ENCODE data around the gene DAPK2. TPM values are rescaled to one million over a fixed set of nuclear protein-coding genes. Genes with fewer than 3 reads are reported as not detected.

DAPK2 gene
- total RNA-seq, 2 experiments from 2014 or later, result 1.0 to 1.3 TPM

DNA sequence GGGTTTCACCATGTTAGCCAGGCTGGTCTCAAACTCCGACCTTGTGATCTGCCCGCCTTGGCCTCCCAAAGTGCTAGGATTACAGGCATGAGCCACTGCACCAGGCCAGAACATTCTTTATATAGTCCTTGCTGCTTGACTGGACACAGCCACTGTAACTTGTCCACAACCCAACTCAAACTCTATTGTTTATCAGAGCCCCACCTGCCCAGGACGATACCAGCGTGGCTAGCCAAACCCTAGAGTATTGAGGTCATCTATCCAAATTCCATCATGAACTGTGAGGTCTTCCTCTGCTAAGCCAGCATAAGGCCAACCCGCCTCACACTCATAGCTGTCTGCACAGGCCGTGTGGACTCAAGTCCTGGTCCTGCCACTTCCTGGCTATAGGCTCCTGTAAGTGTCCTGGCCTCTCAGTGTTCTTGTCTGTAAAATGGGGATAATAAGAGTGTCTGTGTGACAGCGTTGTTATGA lies 63.9 kb downstream of the DAPK2 start:
- CTCF ChIA-PET, result interaction anchor here (1.5 kb wide), 1 partner anchor 37 kb away, joined by 3 read pairs; no protein-coding TSS in a partner anchor
- peaks cover 8% of the 10 kb centered on the region for H3K4me1 Mint-ChIP-seq
- no peak overlapping the region for H3K27ac Mint-ChIP-seq
- H3K27me3 Mint-ChIP-seq, result no peaks in the 10 kb centered on the region
- ATAC-seq, result no peak
- POLR2A ChIA-PET, result no interaction called here
- no peaks in the 10 kb centered on the region for H3K9me3 Mint-ChIP-seq (ENCODE audit: low read depth)
- intact Hi-C loops (cut with DNase I, micrococcal nuclease), result no loop called here
- H3K4me3 Mint-ChIP-seq, result no peak overlapping the region
- no peak for DNase-seq
- no peaks in the 10 kb centered on the region for H3K36me3 Mint-ChIP-seq (ENCODE audit: low read depth)

DNA sequence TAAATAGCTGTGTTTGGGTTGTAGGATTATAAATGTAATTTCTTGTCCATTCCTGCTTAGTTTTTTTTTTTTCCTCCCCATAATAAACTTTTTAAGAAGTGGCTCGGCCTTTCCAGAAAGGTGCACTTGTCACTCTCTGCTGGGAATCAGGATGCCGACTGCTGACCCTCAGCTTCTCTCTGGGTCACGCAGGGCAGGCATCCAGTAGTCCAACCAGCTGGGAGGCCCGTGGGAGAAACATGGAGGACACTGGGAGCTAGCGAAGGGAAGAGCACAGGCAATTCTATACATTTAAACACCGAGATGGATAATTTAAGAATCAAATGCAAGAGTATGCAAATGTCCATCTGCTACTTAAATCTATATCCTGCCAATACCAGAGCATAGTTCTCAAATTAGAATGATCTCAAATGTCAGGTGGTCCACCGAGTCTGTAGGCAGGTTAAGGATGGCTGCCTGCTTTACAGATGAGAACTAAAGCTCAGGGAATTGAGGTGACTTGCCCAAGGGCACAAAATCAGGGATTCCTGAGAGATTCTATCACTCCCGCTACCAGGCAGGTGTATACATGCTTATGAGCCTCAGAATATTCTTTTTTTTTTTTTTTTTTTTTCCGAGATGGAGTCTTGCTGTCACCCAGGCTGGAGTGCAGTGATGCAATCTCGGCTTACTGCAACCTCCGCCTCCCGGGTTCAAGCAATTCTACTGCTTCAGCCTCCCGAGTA lies 64.5 kb downstream of the DAPK2 start:
- Mint-ChIP-seq H3K36me3 (ENCODE audit: low read depth) (no peaks in the 10 kb centered on the region), H3K27me3 (no peaks in the 10 kb centered on the region), H3K4me1 (peaks cover 3% of the 10 kb centered on the region), H3K4me3 (no peak overlapping the region), H3K27ac (no peak overlapping the region), H3K9me3 (ENCODE audit: low read depth) (no peaks in the 10 kb centered on the region)
- CTCF ChIA-PET, result no interaction called here
- no peak for ATAC-seq
- DNase-seq, result no peak
- intact Hi-C loops (cut with DNase I, micrococcal nuclease), result no loop called here
- POLR2A ChIA-PET, result interaction anchor here (0.7 kb wide), 1 partner anchor 64 kb away, joined by 5 read pairs; the partner anchor contains the start of gene DAPK2

DNA sequence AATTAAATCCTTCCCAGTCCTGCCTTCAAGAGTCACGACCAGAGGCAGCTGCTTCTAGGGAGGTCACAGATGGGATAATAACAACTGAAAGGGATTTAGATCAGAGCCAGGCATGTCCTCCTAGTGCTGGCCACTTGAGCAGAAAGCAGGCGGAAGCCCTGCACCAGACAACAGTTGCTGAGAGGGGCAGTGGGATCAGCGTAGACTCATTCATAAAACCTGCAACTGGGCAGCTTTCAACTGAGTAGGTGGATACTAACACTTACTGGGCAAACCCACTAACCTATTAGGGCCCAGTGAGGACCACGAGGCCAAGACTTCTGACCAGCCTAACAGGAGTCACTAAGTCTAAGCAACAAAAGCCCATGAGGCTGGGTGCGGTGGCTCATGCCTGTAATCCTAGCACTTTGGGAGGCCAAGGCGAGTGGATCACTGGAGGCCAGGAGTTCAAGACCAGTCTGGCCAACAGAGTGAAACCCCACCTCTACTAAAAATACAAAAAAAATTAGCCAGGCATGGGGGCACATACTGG lies 67.0 kb downstream of the DAPK2 start:
- POLR2A ChIA-PET, result no interaction called here
- H3K4me1 Mint-ChIP-seq, result no peaks in the 10 kb centered on the region
- CTCF ChIA-PET, result interaction anchor here (0.6 to 1.3 kb wide), 4 partner anchors 10 to 182 kb away, joined by 3 to 5 read pairs (median 3); no protein-coding TSS in a partner anchor

DNA sequence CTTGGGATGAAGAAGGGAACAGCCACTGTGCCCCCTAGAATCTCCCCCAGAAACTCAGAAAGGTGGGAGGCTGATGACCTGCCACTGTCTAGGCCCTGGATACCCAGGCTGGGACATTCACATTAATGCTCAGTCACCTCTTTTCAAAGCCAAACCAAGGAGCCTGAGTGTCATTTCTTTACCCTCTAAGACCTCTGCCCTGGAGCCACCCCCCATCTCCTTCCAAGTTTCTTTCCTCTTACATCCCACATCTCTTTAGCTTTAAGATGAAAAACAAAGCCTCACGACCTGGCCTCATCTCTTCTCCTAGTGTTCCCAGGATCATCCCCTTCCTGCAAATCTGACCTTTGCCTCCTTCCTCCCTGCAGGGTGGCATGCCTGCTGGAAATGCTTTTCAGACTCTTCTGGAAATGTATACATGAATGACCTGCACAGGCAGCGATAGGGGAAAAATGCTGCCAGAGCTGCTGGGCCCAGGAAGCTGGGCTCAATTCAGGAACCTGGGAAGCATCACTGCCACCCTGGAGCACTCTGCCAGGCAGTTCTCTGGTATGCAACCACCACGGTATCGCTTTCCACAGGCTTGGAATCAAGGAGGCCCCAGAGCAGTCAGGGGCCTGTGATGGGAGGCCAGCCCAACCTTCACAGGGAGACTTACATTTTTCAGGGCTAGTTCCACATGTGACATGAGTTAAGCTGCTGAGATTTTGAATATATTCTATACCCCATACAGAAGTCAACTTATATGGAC lies 67.6 kb downstream of the DAPK2 start:
- Mint-ChIP-seq H3K4me1 (no peaks in the 10 kb centered on the region), H3K36me3 (ENCODE audit: low read depth) (no peaks in the 10 kb centered on the region), H3K9me3 (ENCODE audit: low read depth) (no peaks in the 10 kb centered on the region), H3K4me3 (no peak overlapping the region), H3K27ac (no peak overlapping the region), H3K27me3 (no peaks in the 10 kb centered on the region)
- DNase-seq, result no peak
- ATAC-seq, result no peak
- intact Hi-C loops (cut with DNase I, micrococcal nuclease), result no loop called here
- ChIA-PET POLR2A (no interaction called here), CTCF (interaction anchor here (0.6 to 1.3 kb wide), 5 partner anchors 10 to 182 kb away, joined by 3 to 5 read pairs (median 3); no protein-coding TSS in a partner anchor)

More for the DNA sequence above, 67.0 kb downstream of the DAPK2 start:
- intact Hi-C loops (cut with DNase I, micrococcal nuclease), result no loop called here
- no peaks in the 10 kb centered on the region for H3K27me3 Mint-ChIP-seq
- no peaks in the 10 kb centered on the region for H3K36me3 Mint-ChIP-seq (ENCODE audit: low read depth)
- no peak for DNase-seq
- H3K4me3 Mint-ChIP-seq, result no peak overlapping the region
- ATAC-seq, result no peak
- no peaks in the 10 kb centered on the region for H3K9me3 Mint-ChIP-seq (ENCODE audit: low read depth)
- no peak overlapping the region for H3K27ac Mint-ChIP-seq

DNA sequence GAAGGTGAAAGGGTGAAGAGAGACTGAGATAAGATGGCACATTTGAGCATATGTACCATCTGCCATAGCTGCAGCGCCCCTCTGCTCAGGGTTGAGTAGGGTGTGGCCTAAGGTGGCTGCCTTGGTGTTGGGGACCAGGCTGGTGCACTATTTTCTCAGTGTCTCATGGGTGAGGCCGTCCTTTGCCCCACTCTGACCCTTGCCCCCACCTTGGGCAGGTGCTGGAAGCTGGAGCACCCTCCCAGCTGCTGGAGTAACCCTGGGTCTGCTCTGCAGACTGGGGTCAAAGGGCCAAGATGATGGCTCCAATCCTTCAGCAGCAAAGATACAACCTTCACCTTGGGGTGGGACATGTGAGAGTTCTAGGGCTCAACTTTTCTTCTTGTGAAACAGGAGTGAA lies 69.2 kb downstream of the DAPK2 start:
- intact Hi-C loops (cut with DNase I, micrococcal nuclease), result no loop called here
- peaks cover under 1% of the 10 kb centered on the region for H3K4me1 Mint-ChIP-seq
- ChIA-PET CTCF (no interaction called here), POLR2A (no interaction called here)
- no peaks in the 10 kb centered on the region for H3K27me3 Mint-ChIP-seq
- H3K9me3 Mint-ChIP-seq (ENCODE audit: low read depth), result no peaks in the 10 kb centered on the region
- no peak for ATAC-seq
- H3K4me3 Mint-ChIP-seq, result no peak overlapping the region
- no peaks in the 10 kb centered on the region for H3K36me3 Mint-ChIP-seq (ENCODE audit: low read depth)
- DNase-seq, result no peak
- no peak overlapping the region for H3K27ac Mint-ChIP-seq

DNA sequence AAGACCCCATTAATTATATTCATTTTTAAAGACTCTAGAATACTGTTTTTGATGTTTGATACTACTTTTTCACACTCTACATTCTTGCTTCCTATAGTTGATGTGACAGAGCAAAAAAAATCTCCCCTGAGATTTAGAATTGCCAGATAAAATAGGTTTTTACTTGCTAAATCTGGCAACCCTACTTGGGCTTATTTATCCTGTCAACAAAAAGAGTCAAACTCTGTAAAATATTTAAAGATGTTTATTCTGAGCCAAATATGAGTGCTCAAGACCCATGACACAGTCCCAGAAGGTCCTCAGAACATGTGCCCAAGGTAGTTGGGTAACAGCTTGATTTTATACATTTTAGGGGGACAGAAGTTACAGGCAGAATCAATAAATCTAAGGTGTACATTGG lies 72.3 kb downstream of the DAPK2 start:
- intact Hi-C loops (cut with DNase I, micrococcal nuclease), result no loop called here
- CTCF ChIA-PET, result interaction anchor here (0.7 to 1.2 kb wide), 2 partner anchors 28 to 156 kb away, joined by 4 to 5 read pairs; no protein-coding TSS in a partner anchor
- no peak for DNase-seq
- no peaks in the 10 kb centered on the region for H3K27me3 Mint-ChIP-seq
- no peak overlapping the region for H3K27ac Mint-ChIP-seq
- H3K9me3 Mint-ChIP-seq (ENCODE audit: low read depth), result no peaks in the 10 kb centered on the region
- no peaks in the 10 kb centered on the region for H3K36me3 Mint-ChIP-seq (ENCODE audit: low read depth)
- peaks cover 27% of the 10 kb centered on the region for H3K4me1 Mint-ChIP-seq
- H3K4me3 Mint-ChIP-seq, result no peak overlapping the region
- no peak for ATAC-seq
- POLR2A ChIA-PET, result no interaction called here

DNA sequence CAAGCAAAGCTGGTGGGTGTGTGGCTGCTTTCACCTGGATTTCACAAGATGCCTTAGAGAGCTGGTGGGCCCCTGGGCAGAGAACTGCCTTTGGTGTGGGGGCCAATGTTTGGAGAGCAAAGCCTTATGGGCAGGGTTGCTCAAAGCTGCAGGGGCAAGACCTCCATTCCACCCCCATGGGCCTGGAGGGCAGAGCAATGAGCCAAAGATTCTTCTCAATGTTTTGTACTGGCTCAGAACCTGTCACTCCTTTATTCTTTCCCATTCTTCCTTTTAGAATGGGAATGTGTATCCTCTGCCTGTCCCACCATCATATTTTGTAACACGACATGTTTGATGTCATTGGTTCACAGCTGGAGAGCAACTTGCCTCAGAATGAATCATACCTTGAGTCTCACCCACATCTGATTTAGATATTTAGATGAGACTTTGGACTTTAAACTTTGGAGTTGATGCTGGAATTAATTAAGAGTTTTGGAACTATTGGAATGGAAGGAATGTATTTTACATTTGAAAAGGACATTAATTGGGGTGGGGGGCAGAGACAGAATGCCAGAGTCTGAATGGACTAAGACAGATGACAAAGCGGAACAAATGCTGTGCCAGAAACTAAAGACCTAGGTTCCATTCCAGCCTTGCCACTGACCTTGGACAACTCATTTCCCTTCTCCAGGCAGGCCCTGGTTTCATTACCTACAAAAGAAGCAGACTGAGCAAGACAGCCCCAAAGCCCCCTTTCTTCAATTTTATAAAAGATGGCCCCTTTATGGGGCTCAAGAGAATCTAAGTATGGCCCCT lies 72.9 kb downstream of the DAPK2 start:
- no peak overlapping the region for H3K27ac Mint-ChIP-seq
- no peak overlapping the region for H3K4me3 Mint-ChIP-seq
- peaks cover 31% of the 10 kb centered on the region for H3K4me1 Mint-ChIP-seq
- H3K27me3 Mint-ChIP-seq, result no peaks in the 10 kb centered on the region
- CTCF ChIA-PET, result interaction anchor here (0.7 to 1.2 kb wide), 2 partner anchors 28 to 156 kb away, joined by 4 to 5 read pairs; no protein-coding TSS in a partner anchor
- ATAC-seq (no peak), DNase-seq (no peak)
- intact Hi-C loops (cut with DNase I, micrococcal nuclease), result no loop called here
- no peaks in the 10 kb centered on the region for H3K36me3 Mint-ChIP-seq (ENCODE audit: low read depth)
- POLR2A ChIA-PET, result no interaction called here
- H3K9me3 Mint-ChIP-seq (ENCODE audit: low read depth), result no peaks in the 10 kb centered on the region

DNA sequence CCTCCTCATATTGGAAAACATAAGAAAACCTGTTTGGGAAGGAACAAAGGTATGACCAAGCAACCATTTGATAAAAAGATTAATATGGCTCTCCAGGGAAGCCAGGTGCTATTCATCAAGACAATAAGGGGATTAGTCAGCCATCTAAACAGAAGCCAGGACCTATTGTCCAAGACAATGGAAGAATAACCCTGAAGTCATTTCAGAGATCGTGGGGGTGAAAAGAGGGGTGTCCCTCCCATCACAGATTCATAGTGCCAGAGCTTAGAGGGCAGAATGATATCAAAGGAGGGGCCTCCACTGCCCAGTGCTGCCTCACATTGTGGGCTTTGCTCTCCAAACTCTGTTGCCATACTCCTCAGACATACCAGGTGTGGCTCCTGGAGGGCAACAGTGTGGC lies 73.5 kb downstream of the DAPK2 start:
- Mint-ChIP-seq H3K27me3 (no peaks in the 10 kb centered on the region), H3K27ac (no peak overlapping the region)

DNA sequence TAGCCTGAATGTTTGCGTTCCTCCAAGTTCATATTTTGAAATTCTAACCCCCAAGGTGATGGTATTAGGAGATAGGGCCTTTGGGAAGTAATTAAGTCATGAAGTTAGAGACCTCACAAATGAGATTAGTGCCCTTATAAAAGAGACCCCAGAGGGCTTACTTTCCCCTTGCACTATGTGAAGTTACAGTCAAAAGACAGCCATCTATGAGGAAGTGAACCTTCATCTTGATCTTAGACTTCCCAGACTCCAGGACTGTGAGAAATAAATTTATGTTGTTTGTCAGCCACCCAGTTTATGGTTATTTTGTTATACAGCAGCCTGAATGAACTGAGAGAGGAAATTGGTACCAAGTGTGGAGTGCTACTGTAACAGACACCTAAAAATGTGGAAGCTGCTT lies 74.4 kb downstream of the DAPK2 start:
- Mint-ChIP-seq H3K4me1 (peaks cover 31% of the 10 kb centered on the region), H3K4me3 (no peak overlapping the region)
- no peak for DNase-seq

More for the DNA sequence above, 73.5 kb downstream of the DAPK2 start:
- CTCF ChIA-PET, result no interaction called here
- Mint-ChIP-seq H3K36me3 (ENCODE audit: low read depth) (no peaks in the 10 kb centered on the region), H3K4me1 (peaks cover 31% of the 10 kb centered on the region), H3K4me3 (no peak overlapping the region), H3K9me3 (ENCODE audit: low read depth) (no peaks in the 10 kb centered on the region)
- no peak for ATAC-seq
- POLR2A ChIA-PET, result no interaction called here
- intact Hi-C loops (cut with DNase I, micrococcal nuclease), result no loop called here
- no peak for DNase-seq

DNA sequence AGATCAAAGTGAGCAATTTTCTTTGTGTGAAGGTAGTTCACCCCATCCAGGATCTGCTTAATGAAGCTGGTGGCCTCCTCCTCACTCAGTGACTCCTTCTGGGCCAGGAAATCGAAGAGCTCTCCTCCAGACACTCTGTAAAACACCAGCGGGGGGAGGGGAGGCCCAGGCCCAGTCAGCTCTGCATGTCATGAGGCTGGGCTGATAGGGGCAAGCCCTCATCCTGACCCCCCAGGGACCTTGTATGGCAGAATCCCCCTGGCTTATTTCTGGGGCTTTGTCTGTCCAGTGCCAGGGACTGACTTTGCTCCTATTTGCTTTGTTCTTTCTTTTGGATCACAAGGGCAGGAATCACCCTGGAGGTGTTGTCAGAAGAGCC lies 74.9 kb downstream of the DAPK2 start:
- no peaks in the 10 kb centered on the region for H3K27me3 Mint-ChIP-seq
- peaks cover 31% of the 10 kb centered on the region for H3K4me1 Mint-ChIP-seq
- no peaks in the 10 kb centered on the region for H3K9me3 Mint-ChIP-seq (ENCODE audit: low read depth)
- no peak overlapping the region for H3K4me3 Mint-ChIP-seq
- POLR2A ChIA-PET, result interaction anchor here (0.8 to 1.4 kb wide), 2 partner anchors 38 to 219 kb away, joined by 3 to 11 read pairs; no protein-coding TSS in a partner anchor
- no peaks in the 10 kb centered on the region for H3K36me3 Mint-ChIP-seq (ENCODE audit: low read depth)
- ATAC-seq (peak; percentile 72), DNase-seq (peak; percentile 78)
- intact Hi-C loops (cut with DNase I, micrococcal nuclease), result loop anchor here (1.0 to 2.0 kb wide), 3 partner anchors 33 to 39 kb away; no protein-coding TSS in a partner anchor
- peak overlapping the region; percentile 97 for H3K27ac Mint-ChIP-seq
- CTCF ChIA-PET, result interaction anchor here (0.9 to 2.1 kb wide), 4 partner anchors 27 to 219 kb away, joined by 3 to 13 read pairs (median 4); partner anchors contain the start of gene DAPK2

More for the DNA sequence above, 74.4 kb downstream of the DAPK2 start:
- ATAC-seq, result no peak
- POLR2A ChIA-PET, result interaction anchor here (0.8 kb wide), 1 partner anchor 220 kb away, joined by 3 read pairs; no protein-coding TSS in a partner anchor
- intact Hi-C loops (cut with DNase I, micrococcal nuclease), result loop anchor here (1.0 to 2.0 kb wide), 3 partner anchors 34 to 38 kb away; no protein-coding TSS in a partner anchor
- CTCF ChIA-PET, result interaction anchor here (1.2 to 2.1 kb wide), 3 partner anchors 27 to 219 kb away, joined by 3 to 13 read pairs (median 4); no protein-coding TSS in a partner anchor
- Mint-ChIP-seq H3K27me3 (no peaks in the 10 kb centered on the region), H3K9me3 (ENCODE audit: low read depth) (no peaks in the 10 kb centered on the region), H3K27ac (peak overlapping the region; percentile 97), H3K36me3 (ENCODE audit: low read depth) (no peaks in the 10 kb centered on the region)
